Glomerular visceral epithelial cell (primary cell): ENCODE measurements around the gene SLC25A41.
"Not testable (repeated sequence)": the region's sequence is repeated elsewhere in the genome, so short reads cannot be mapped to it uniquely, and the experiment has no call there.

Experiments
- DNase-seq: peaks from one replicate; pipeline ENCODE4 v3.0.0-alpha.2; 2016; ENCODE audit errors: extremely low spot score

The SLC25A41 gene

DNA sequence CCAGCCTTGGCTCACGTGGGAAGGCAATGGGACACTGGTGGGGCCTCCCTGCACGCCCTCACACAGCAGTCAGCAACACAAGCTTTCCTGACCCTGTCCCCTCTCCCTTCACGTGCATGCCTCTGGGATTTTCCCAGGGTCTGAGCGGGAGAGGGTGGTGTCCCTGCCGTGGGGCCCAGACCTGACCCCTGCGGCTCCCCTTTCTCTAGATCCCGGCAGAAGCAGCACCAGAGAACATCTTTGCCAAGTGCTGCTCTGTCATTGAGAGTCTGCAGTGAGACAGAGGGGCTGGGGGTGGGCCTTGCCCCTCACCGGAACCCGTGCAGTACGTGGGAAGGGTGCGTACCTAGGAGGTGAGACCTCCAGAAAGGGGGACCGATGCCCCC lies 21.5 kb downstream of the SLC25A41 start:
- no peak for DNase-seq

DNA sequence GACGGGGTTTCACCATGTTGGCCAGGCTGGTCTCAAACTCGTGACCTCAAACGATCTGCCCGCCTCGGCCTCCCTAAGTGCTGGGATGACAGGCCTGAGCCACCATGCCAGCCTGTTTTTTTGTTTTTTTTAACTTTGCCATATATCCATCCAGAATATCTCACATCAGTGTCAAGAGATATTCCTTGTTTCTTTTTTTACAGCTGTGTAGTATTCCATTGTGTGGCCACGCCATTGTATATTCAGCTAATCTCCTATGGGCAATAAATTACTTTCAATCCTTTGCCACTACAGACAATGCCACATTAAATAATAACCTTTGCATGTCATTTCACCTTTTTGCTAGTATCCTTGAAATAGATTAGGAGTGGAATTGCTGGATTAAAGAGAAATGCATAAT lies 24.2 kb downstream of the SLC25A41 start:
- no peak for DNase-seq

DNA sequence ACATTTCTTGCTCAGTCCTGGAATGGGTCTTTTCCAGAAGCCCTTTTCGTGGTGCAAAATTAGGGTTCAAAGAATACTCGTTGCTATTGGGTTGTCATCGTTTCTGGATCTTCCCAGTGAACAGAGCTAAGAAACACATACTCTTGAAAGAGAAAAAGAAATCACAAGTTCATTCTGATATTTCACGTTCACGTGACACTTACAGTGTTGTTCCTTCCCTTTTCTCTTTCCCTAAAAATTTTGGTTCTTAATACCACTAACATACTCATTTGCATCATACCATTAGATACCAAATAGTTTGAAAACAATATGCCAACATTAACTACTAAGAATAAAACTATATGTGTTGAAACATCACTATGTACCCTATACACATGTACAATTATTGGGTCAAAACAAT lies 27.2 kb downstream of the SLC25A41 start:
- DNase-seq, result no peak

DNA sequence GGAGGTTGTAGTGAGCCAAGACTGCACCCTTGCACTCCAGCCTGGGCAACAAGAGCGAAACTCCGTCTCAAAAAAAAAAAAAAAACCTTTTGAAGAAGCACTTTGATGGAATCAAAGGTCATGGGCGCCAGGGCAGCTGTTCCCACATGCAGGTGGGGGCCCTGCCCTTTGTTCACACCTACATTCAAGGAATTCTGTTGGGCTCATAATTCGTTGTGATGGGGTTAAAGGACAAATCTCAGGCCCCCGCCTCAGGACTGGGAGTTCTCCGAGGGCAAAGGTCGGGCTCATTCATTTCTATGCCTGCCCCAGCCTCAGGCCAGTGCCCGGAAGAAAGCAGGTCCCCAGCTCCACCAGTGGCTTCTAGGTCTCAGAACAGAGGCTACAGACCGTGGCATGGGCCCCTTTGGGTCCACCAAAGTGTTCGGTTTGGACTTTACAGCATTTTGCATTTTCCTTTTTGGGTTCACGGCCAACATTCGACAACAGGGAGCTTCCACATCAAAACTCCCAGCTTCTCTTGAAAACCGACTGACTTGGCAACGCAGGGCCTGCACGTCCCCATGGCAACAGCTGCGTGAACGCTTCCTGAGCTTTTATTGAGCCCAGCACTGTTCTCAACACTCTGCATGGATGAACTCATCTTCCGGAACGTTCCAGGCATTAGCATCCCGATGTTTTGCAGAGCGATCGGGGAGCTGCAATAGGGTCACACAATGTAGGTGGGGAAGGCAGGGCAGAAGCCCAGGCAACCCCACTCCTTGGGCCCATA lies 30.5 kb downstream of the SLC25A41 start:
- DNase-seq, result no peak

DNA sequence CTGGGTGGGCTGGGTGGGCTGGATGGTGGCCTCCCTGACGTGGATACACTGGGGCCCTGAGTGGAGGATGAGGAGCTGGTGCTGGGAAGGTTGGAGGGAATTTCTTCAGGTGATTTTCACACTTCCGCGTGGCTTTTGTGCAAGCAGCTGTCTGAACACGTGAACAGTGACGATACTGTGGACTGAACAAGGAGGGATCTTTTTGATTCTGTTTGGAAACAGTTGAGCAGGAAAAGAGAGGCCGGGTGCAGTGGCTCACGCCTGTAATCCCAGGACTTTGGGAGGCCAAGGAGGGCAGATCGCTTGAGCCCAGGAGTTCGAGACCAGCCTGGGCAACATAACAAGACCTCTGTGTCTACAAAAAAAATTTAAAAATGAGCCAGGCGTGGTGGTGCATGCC lies 31.5 kb downstream of the SLC25A41 start:
- no peak for DNase-seq

DNA sequence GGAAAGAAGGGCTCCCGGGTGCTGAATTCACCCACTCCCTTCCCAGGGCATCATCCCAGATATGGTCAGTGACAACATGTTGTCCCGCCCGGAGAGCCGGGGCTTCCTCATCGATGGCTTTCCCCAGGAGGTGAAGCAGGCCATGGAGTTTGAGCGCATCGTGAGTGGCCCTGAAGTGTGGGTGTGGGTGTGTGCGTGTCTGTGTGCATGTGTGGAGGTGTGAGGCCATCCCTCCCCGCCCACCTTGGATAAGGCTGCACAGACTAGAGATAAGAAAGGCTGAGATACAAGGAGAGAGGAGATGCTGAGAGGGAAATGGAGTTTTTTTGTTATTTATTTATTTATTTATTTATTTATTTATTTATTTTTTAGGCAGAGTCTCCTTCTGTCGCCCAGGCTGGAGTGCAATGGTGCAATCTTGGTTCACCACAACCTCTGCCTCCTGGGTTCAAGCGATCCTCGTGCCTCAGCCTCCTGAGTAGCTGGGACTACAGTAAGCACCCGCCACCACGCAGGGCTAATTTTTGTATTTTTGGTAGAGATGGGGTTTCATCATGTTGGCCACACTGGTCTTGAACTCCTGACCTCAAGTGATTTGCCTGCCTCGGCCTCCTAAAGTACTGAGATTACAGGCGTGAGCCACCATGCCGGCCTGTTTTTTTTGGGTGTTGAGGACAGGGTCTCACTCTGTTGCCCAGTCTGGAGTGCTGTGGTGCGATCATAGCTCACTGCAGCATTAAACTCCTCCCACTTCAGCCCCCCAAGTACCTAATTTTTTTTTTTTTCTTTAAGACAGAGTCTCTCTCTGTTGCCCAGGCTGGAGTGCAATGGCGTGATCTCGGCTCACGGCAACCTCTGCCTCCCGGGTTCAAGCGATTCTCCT lies 33.3 kb downstream of the SLC25A41 start:
- not testable (repeated sequence) for DNase-seq

DNA sequence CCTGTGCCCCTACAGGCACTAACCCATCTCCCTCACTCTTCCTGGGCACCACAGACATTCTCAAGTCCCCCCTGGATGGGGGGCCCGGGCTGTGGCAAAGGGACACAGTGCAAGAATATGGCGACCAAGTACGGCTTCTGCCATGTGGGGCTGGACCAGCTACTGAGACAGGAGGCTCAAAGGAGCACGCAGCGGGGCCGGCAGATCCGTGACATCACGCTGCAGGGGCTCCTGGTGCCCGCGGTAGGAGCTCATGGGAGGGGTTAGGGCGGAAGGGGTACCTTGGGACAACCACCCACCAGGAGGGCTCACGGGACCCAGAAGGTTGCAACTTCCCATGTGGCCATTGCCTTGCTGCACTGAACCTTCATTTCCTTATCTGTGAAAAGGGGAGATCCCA lies 37.3 kb downstream of the SLC25A41 start:
- DNase-seq, result no peak

DNA sequence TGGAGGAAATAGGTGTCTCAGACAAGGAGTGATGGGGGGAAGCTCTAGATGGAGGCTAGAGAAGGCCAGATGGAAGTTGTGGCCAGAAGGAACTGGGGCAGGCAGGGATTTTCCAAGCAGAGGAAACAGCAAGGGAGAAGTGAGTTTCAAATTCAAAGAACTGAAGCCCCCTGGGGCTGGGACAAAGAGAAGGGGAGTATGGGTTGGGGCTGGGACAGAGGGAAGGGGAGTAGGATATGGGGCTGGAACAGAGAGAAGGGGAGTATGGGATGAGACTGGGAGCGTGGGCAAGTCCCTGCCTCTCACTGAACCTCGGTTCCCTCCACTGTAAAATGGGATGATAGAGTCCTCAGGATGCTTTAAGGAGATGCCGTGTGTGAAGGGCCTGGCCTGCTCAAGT lies 38.7 kb downstream of the SLC25A41 start:
- DNase-seq, result no peak

DNA sequence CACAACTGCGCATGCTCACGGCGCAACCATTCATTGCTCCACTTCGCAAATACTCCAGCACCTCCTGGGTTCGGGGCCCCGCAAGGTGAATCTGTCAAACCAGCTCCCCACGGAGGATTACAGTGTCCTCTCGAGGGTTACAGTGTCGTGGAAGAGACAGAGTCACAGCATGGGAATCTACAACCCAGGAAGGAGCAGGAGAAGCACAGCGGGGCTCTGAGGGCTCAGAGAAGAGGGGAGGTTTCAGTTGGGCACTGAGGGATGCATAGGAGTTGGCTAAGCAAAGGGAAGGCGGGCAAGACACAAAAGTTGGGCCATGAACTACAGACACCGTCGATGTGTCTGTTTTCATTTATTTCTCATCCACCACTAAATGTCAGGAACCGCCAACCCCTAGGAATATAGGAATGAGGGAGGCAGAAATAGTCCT lies 39.6 kb downstream of the SLC25A41 start:
- no peak for DNase-seq

DNA sequence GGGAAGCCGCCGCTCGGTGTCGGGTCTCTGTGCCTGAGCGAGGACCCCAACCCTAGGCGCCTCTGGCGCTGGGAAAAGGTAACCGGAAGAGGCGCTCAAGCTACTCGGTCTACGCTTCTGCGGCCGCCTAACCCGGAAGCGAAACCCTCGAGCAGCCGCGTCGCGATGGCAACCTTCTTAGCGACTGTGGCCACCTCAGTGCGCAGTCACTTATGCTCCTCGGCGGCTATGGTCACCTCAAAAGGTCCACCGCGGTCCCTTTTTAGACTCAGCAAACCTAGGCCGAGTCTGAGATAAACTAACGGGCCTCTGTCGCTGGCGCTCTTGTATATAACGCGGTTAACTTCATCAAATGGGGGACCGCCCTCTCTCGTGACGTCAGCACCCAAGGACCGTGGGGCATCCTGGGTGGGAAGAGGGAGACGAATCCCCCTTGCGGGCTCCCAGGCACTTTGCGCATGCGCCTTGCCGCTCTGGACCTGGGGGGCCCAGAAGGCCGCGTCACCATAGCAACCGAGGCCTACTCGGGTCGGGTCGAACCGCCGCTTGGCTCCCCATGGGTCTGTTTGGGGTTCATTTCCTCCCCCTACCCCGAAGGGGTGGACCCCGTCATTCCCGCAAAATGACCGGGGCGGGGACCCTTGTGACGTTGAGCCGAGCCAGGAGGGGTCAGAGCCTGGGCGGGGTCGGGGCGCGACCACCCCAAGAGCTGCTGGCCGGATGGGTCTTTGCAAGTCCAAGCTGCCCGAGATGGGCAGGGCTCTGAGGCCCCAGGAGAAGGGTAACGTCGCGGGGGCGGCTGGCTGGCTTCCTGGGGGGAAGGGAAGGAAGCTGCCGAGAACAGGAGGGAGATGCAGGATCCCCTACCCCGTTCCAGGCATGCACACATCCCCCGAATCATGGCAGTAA lies 40.2 kb downstream of the SLC25A41 start, which contains the start of gene GTF2F1:
GTF2F1 (minus strand) TSS at position 91 of the 909 bp plus-strand sequence. CDS start 169 bp downstream, outside the sequence.
- DNase-seq, result peak; percentile 95

DNA sequence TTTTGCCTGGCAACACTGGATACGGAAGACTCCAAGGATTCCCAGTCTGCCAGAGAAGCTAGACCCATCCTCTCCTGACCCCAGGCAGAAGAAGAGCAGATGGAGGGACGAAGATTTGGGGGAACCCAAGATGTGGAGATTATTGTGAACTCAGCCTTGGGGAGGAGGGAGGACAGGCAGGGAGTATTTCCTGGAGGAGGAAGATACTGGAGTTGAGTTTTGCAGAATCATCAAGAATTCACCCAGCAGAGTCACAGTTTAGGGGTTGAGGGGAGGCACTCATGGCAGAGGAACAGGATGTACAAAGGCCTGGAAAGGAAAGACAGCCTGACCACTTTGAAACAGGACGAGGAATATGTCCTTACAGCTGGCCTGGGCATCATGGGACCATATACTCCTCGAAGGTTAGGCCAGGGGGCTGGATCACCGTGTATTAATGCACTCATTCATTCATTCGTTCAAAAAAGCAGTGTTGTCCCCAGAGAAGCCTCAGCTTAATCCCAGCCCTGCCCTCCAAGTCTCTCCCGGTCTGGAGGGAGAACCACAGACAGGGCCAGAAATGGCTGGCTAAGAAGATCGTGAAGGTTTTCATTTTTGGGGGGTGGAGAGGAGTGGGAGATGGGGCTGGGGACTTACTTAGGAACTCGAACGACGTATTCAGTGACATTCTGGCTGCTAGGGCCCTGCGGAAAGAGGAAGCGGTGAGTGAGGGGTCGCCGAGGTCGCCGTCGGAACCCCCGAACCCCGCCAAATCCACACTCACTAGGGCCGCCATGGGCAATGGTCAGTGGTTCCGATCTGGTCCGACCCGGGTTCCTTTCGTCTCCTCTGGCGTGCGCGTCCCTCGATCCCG lies 41.1 kb downstream of the SLC25A41 start:
- DNase-seq, result no peak

DNA sequence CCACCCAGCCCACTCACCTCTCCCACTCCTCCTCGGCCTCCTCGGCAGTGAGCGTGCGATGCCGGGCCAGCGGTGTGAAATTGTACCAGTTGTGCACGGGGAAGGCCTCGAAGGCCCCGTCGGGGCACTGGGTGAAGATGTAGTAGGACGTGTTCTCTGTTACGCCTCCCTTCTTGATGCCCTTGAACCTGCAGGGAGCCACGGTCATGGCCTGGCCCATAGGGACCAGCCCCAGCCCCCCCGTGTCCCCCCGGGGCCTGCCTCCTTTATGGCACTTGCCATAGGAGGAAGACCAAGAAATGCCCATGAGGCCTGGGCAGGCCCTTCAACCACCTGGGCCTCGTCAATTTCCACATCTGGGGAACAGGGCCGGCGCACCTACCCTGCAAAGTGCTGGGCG lies 46.2 kb downstream of the SLC25A41 start:
- DNase-seq, result no peak

DNA sequence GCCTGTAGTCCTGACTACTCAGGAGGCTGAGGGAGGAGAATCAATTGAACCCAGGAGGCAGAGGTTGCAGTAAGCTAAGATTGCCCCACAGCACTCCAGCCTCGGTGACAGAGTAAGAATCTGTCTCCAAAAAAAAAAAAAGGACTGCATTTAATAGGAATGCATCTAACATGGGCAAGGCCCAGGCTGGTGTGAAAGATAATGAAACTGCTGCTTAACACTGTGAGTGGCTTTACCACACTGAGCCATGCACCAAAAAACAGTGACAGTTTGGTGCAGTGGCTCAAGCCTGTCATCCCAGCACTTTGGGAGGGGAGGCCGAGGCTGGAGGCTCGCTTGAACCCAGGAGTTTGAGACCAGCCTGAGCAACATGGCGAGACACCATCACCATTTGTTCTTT lies 49.2 kb downstream of the SLC25A41 start:
- DNase-seq, result no peak

DNA sequence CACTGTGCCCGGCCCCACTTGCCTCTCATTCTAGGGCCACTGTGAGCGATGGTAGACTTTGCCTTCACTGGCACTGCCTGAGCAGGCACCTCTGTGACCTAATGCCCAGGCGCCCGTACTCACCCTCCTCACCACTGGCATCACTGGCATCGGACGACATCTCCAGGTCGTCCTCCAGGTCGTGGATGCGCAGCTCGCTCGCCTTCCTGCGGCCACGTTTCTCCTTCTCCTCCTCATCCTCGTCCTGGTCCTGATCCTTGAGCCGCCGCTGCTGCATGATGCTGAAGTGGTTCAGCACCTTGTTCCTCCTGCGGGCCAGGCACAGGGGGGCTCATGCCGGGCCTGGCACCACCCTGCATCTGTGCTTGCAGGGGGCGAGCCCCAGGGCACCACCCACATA lies 50.4 kb downstream of the SLC25A41 start:
- DNase-seq, result no peak

DNA sequence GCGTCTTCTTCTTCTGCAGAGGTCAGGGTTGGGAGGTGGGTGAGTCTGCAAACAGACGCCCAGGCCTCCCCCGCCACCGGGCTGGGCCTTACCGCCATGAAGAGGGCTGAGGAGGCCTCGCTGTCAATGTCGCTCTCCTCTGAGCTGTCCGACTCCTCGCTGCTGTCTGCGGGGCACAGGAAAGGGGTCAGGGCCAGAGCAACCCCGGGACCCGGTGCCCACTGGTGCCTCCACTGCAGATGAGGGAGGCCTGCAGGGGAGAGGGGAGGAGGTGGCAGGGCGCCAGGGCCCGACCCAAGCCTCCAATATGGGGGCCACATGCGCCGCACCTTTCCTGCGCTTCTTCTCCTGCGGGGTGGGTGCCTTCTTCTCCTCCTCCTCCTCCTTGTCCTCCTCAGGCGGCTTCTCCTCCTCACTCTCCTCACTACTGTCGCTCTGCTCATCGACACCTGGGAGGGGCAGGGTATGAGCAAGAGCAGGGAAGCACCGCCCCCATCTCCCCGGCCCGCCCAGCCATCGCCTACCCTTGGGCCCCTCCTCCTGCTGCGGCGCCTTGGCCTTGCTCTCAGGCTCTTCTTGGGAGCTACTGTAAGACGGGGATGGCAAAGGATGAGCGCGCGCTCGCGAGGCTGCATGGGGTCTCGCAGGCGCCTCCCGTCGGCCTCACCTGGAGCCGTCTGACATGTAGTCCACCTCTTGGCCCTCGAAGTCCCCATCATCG lies 52.4 kb downstream of the SLC25A41 start:
- DNase-seq, result no peak

DNA sequence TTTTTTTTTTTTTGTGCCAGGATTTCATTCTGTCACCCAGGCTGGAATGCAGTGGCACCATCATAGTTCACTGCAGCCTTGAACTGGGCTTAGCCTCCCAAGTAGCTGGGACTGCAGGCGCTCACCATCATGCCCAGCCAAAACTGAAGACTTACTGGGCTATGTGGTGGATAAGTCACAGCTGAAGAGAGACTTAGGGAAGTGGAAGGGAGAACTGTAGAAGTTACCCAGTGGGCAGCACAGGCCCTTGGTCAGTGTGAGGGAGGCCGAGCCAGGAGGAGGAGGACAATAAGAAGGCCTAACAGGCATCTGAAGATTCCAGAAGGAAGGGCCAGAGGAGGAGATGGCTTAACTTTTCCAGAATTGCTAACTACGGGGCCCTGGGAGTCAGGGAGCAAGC lies 53.8 kb downstream of the SLC25A41 start:
- DNase-seq, result no peak

DNA sequence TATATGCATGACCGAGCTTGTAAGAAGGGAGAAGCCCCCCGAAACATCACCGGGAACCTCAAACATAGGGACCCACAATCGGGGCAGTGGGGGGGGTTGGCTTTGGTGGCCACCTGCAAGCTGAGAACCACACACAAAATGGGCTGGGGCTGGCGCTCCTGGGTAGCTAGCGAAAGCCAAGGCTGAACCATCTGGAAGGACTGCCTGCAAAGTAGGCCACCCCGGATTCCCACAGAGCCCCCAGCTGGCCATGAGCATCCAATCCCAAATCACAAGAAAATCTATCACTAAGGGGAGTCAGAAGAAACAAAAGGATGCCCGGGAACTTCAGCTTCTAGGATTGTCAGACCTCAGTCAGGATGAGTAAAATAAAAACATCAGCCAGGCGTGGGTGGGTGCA lies 55.1 kb downstream of the SLC25A41 start:
- DNase-seq, result no peak

DNA sequence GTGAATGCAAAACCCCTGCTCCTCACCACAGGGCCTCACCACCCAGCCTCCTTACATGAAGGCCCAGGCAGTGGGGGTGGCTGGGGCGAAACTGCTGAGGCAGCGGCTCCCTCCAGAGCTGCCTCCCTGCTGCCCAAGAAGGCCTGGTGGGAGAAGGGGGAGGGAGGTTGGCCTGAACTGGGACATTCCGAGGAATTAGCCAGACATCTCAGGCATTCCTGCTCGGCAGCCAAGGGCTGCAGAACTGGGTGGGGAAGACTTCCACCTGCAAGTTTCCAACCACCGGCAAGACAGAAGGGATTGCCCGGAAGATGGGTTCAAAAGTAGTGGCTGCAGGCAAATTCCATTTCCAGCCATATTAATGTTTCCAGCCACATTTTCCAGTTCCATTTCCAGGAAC lies 55.5 kb downstream of the SLC25A41 start:
- peak; percentile 78 for DNase-seq

DNA sequence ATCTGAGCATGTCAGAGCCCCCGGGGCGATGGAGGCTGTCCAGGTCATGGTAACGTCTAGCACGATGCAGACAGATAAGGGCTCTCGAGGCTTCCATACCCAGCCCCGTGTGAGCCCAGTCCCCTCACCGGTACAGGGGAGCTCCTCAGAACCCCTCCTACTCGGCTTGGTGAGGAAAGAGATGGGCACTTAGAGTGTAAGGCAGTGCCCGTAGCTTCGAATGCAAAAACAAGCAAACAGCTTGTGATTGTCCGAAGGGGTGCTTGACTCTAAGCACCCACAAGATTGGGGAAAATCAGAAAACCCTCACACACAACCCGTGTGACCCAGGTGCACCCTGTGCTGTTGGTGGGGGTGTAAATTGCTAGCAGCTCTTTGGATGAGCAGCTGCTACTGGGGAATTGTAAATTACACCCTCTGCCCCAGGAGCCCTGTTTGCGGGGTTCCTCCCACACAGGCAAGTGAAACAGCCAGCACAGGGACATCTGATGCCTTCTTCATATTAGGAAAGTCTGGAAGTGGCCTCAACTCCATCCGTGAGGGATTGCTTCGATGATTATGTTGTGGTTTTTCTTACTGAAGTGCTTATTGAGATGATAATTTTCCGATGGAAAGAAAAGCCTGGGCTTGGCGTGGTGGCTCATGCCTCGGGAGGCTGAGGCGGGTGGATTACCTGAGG lies 56.9 kb downstream of the SLC25A41 start:
- DNase-seq, result no peak
